Measurements from ENCODE around the gene PATJ.

The PATJ gene

DNA sequence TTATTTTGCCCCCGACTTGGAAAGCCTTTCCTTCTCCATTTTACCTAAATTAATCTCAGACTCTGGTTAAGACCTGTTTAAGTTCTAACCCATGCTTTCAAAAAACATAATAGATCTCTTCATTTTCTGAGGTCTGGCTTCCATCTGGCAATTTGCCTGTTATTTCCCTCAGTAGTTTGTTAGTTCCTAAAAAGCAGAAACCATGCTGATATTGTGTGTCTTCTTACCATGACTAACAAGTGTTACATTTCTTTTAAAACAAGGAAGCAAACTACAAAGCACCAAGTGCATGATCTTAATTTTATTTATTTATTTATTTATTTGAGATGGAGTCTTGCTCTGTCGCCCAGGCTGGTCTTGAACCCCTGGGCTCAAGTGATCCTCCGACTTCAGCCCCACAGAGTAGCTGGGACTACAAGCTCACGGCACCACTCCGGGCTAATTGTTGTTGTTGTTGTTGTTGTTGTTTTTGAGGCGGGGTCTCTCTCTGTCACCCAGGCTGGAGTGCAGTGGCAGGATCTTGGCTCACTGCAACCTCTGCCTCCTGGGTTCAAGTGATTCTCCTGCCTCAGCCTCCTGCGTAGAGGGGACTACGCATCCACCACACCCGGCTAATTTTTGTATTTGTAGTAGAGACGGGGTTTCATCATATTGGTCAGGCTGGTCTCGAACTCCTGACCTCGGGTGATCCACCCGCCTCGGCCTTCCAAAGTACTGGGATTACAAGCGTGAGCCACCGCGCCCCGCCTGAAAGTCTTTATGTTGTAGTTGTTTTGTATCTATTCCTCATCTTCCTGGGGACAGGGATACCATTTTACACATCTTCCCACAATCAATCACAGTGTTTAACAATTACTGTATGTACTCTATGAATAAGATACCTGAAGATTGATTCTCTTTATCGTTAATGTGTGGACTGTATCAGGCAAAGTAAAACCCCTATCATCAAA lies 1.3 kb upstream of the PATJ start:
- DNase-seq (ENCODE audit: insufficient read length, low spot score) (no peak), FAIRE-seq (no peak)
- no peak for TF ChIP-seq CTCF (IDR thresholded peaks at IDR 0.05; ENCODE audit: insufficient read depth, missing control alignments)

DNA sequence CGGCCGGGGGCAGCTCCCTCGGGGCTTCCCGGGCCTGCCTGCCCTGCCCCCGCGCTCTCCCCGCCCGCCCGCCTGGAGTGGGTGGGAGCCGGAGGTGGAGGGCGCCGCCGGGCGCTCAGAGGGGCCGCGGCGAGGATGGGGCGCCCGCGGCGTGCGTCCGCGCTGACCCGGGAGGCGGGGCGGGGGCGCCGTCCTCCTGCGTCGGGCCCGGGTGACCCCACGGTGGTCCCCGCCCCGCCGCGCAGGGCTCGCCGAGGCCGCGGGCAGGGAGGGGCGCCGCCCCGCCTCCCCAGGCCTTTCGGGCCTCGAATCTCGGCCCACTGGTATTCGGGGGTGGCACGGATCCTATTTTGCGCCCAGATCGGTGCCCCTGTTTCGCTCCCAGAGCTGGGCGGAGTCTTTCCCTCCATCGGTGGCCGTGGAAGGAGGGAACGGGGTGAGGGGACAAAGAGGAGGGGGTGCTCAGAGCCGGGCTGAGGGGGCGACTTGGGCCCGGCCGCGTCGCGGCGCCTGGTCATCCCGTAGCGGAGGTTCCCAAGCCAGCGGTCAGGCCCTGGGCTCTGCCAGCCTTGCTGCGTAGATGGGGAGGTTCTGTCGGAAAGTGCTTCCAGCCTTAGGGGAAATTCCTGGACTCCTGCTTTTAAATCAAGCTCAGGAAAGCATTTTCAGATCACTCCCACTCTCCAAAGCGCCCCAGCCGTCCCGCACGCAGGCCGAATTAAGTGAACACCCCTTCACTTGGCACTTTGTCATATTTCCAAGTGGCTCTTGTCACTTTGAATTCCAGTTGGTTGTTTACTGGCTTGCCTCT lies 545 bp downstream of the PATJ start:
- DNase-seq (ENCODE audit: insufficient read length, low spot score) = peak; percentile 32
- no peak for TF ChIP-seq CTCF (IDR thresholded peaks at IDR 0.05; ENCODE audit: insufficient read depth, missing control alignments)
- no peak for FAIRE-seq

DNA sequence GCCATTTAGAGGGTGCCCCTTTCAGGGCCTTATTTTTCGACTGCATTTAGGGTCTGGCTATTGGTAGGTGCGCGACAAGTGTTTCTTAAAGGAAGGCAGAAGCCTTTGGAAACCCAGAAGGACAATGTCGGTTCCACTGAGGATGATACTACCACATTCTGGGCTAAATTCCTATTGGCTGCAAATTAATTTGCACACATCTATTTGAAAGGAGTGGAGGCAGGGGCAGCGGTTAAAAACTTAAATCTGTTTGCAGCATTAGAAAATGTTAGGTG lies 1.1 kb downstream of the PATJ start:
- DNase-seq (ENCODE audit: insufficient read length, low spot score) = no peak
- no peak for TF ChIP-seq CTCF (IDR thresholded peaks at IDR 0.05; ENCODE audit: insufficient read depth, missing control alignments)
- no peak for FAIRE-seq

- TF ChIP-seq CTCF (IDR thresholded peaks at IDR 0.05; ENCODE audit: insufficient read depth, missing control alignments) = no peak
- FAIRE-seq = no peak
- no peak for DNase-seq (ENCODE audit: insufficient read length, low spot score)
Measured at GRCh38 chr1:61743716-61744580, 1.7 kb downstream of the PATJ start.

DNA sequence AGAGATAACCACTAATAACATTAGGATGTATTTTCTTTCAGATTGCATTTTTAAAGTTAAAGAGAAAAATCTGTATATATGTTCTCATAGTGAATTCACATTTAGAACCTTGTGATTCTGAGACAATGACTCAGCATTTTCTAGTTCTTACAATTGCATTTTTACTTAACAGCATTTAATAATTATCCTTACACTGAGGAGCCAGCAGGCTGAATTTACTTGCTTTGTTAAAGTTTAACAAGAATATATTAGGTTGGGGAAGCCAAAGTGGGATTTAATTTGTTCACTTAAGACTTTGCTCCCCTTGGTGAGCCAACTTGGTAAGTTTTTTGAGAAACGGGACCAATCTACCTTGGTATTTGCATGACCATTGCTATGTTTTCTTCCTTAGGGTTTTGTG lies 4.5 kb downstream of the PATJ start:
- DNase-seq (ENCODE audit: insufficient read length, low spot score) = no peak
- FAIRE-seq = no peak
- TF ChIP-seq CTCF (IDR thresholded peaks at IDR 0.05; ENCODE audit: insufficient read depth, missing control alignments) = no peak

DNA sequence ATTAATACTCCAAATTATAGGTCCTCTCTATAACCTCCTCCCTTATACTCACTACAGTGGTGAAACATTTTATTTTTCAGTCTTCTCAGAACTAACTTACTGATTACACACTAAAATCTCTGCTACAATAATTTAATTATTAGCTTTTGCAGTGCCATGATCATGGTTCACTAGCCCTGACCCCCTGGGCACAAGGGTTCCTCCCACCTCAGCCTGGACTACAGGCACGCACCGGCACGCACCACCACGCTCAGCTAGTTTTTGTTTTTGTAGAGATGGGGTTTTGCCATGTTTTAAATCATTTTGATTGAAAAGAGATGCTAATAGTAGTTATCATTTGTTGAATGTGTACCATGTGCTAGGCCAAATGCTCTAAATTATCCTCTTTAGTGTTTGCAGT lies 6.3 kb downstream of the PATJ start:
- DNase-seq (ENCODE audit: insufficient read length, low spot score) (no peak), FAIRE-seq (no peak)
- TF ChIP-seq CTCF (IDR thresholded peaks at IDR 0.05; ENCODE audit: insufficient read depth, missing control alignments) = no peak
